K562 (cell line): Measurements from ENCODE around the gene CHST15. TPM values are rescaled to one million over a fixed set of nuclear protein-coding genes. Genes with fewer than 3 reads are reported as not detected.

Experiments used
- ATAC-seq: fragments of 200-7000 bp; cut with Tn5 transposase; 3 replicates; pipeline ENCODE4 v1.9.1; 2020; ENCODE audit warnings: moderate library complexity
- BruUV-seq: library from RNA; stranded (reverse); fragments of 400-500 nt; replicated peaks from 2 replicates; lab custom pipeline; 2021; lab: Mats Ljungman, UMichigan
- CTCF ChIA-PET: fragments of 300-600 bp; formaldehyde crosslinking; extraction: SDS; loops from one replicate; lab custom pipeline; 2021; ENCODE audit warnings: low intra/inter-chr PET ratio; lab: Yijun Ruan, JAX
- POLR2A ChIA-PET: fragments of 300-600, 350-650 bp; sonication (Branson Sonifier 250); formaldehyde crosslinking; extraction: SDS; loops from one replicate; lab custom pipeline; 2021; ENCODE audit warnings: antibody characterized with exemption, inconsistent platforms; lab: Yijun Ruan, JAX
- DNase-seq, 4 experiments: peaks; one replicate each; pipeline versions ENCODE4 v3.0.0 to v3.0.0-alpha.2; 2011 to 2018; ENCODE audit warnings: low spot score in 3 of 4, mixed read lengths in 3 of 4; ENCODE audit errors: extremely low read depth in 1 of 4
- FAIRE-seq: peaks from 2 replicates; lab custom pipeline; 2011; peaks lifted over from hg19 to GRCh38; lab: Jason Lieb, UNC
- H2AFZ ChIP-seq: 2 replicates; pipeline ENCODE4 v1.6.0; 2011; ENCODE audit warnings: low read depth, low read length, control low read depth, inconsistent platforms
- H3K27ac ChIP-seq: fragments of 200-600 bp; 3 replicates; pipeline ENCODE4 v1.8.0; 2011; ENCODE audit warnings: low read depth, mild to moderate bottlenecking, control low read depth, inconsistent platforms, low read length, moderate library complexity, mixed read lengths; ENCODE audit errors: extremely low read depth
- H3K27me3 ChIP-seq, 2 experiments: fragments of 300-600 bp in 1 of 2; 2 replicates in 1 of 2; 3 replicates in 1 of 2; pipeline versions ENCODE4 v1.6.0 to v1.8.0; 2011; ENCODE audit warnings: inconsistent platforms in 2 of 2, low read length in 2 of 2, mild to moderate bottlenecking in 1 of 2, mixed read lengths in 1 of 2, moderate library complexity in 1 of 2; ENCODE audit not compliant: control insufficient read depth in 2 of 2, insufficient read depth in 2 of 2
- H3K36me3 ChIP-seq: fragments of 300-600 bp; 3 replicates; pipeline ENCODE4 v1.8.0; 2011; ENCODE audit warnings: mild to moderate bottlenecking, low read length, inconsistent platforms; ENCODE audit not compliant: control insufficient read depth, insufficient read depth
- H3K4me1 ChIP-seq, 2 experiments: fragments of 200-600 bp in 1 of 2; replicated peaks in 1 of 2; 2 replicates in 1 of 2; 3 replicates in 1 of 2; pipeline versions ENCODE4 v1.5.1 to v1.8.0; 2011; ENCODE audit warnings: inconsistent platforms in 2 of 2, low read length in 2 of 2, mild to moderate bottlenecking in 1 of 2, mixed read lengths in 1 of 2, moderate library complexity in 1 of 2; ENCODE audit not compliant: control insufficient read depth in 2 of 2, insufficient read depth in 2 of 2
- H3K4me2 ChIP-seq: 2 replicates; pipeline ENCODE4 v1.6.1; 2011; ENCODE audit warnings: low read length, control low read depth, inconsistent platforms, mixed read lengths; ENCODE audit not compliant: insufficient read depth
- H3K4me3 ChIP-seq: fragments of 200-600 bp; sonication (generic), shearing (Covaris generic); 2 replicates; pipeline ENCODE4 v1.5.1; 2016; ENCODE audit warnings: control low read depth, inconsistent platforms
- H3K79me2 ChIP-seq: fragments of 200-600 bp; 3 replicates; pipeline ENCODE4 v1.8.0; 2011; ENCODE audit warnings: low read length, inconsistent platforms; ENCODE audit not compliant: control insufficient read depth, insufficient read depth
- H3K9ac ChIP-seq, 2 experiments: 2 replicates each; pipeline versions ENCODE4 v1.6.0 to v1.6.1; 2011; ENCODE audit warnings: low read depth in 2 of 2, low read length in 2 of 2, control low read depth in 1 of 2, inconsistent platforms in 1 of 2, mild to moderate bottlenecking in 1 of 2, mixed read lengths in 1 of 2; ENCODE audit not compliant: insufficient read depth in 1 of 2
- H3K9me1 ChIP-seq: one replicate; pipeline ENCODE4 v1.6.0; 2011; ENCODE audit warnings: inconsistent platforms, mild to moderate bottlenecking, low read length, moderate library complexity; ENCODE audit not compliant: control insufficient read depth, insufficient read depth
- H3K9me3 ChIP-seq: replicated peaks from 2 replicates; pipeline ENCODE4 v1.5.1; 2011; ENCODE audit warnings: low read depth, low read length, inconsistent platforms; ENCODE audit not compliant: control insufficient read depth, insufficient read depth
- H4K20me1 ChIP-seq: replicated peaks from 2 replicates; pipeline ENCODE4 v1.6.1; 2011; ENCODE audit warnings: low read length, inconsistent platforms, mixed read lengths; ENCODE audit not compliant: control insufficient read depth, insufficient read depth
- ATF4 ChIP-seq: fragments of 450-650 bp; formaldehyde crosslinking; IDR thresholded peaks from 2 replicates; pipeline ENCODE4 v1.4.0; 2022; ENCODE audit warnings: mild to moderate bottlenecking, moderate library complexity
- CBFA2T2 ChIP-seq: fragments of 450-650 bp; conservative IDR thresholded peaks from 2 replicates; pipeline ENCODE4 v1.6.1; 2017; ENCODE audit warnings: mild to moderate bottlenecking
- FOXK2 ChIP-seq, 2 experiments: fragments of 450-650 bp; IDR thresholded peaks in 1 of 2; conservative IDR thresholded peaks in 1 of 2; 2 replicates each; pipeline ENCODE4 v1.6.1; 2016; ENCODE audit warnings: low read depth in 2 of 2, mild to moderate bottlenecking in 1 of 2
- IFI16 ChIP-seq: fragments of 250-450 bp; sonication (Bioruptor Pico); IDR thresholded peaks from 2 replicates; pipeline ENCODE4 v2.1.2; 2022; ENCODE audit warnings: mild to moderate bottlenecking, inconsistent platforms
- NCOR1 ChIP-seq: fragments of 450-650 bp; IDR thresholded peaks from 2 replicates; pipeline ENCODE4 v1.6.1; 2016; ENCODE audit warnings: mild to moderate bottlenecking, moderate library complexity
- POU5F1 ChIP-seq: fragments of 150-350 bp; IDR thresholded peaks from 2 replicates; pipeline ENCODE4 v1.6.1; 2014; ENCODE audit warnings: borderline replicate concordance, low read length, low read depth, mild to moderate bottlenecking; ENCODE audit not compliant: partially characterized antibody
- ZBTB26 ChIP-seq: fragments of 450-650 bp; formaldehyde crosslinking; IDR thresholded peaks from 2 replicates; pipeline ENCODE4 v1.4.0; 2022; ENCODE audit warnings: missing genetic modification characterization
- ZNF253 ChIP-seq: fragments of 250-450 bp; sonication (Bioruptor Pico); conservative IDR thresholded peaks from 2 replicates; pipeline ENCODE4 v1.6.1; 2021; ENCODE audit warnings: mild to moderate bottlenecking
- ZNF311 ChIP-seq: fragments of 250-450 bp; sonication (Bioruptor Pico); IDR thresholded peaks from 2 replicates; pipeline ENCODE4 v1.4.0; 2020; ENCODE audit warnings: mild to moderate bottlenecking, moderate library complexity
- WGBS: fragments of 100-300 bp; shearing (Covaris generic); methylation state at CpG from one replicate; pipeline ENCODE4 v1.1.6; 2016; ENCODE audit warnings: low coverage, mixed read lengths; ENCODE audit not compliant: insufficient coverage; ENCODE audit errors: missing lambda C conversion rate; 5-methylcytosine and 5-hydroxymethylcytosine counted together
- in situ Hi-C: fragments of 300-500 bp; cut with MboI; formaldehyde crosslinking; loops from 4 replicates; pipeline ENCODE4 v1.15.0; 2018; ENCODE audit warnings: inconsistent platforms, mixed read lengths
- intact Hi-C: fragments of 100-400 bp; cut with micrococcal nuclease; formaldehyde crosslinking; loops from 2 replicates; pipeline ENCODE4 v1.14.2; 2022
- polyA plus RNA-seq, 8 experiments: library from polyadenylated mRNA; depleted of rRNA in 4 of 8; stranded (reverse) in 5 of 8; unstranded in 3 of 8; fragments of >200 nt; fragmentation: Nextera tagmentation in 2 of 8; fragmentation: Illumina TruSeq in 1 of 8; extraction: Ambion mirVana in 2 of 8; extraction: Trizol in 1 of 8; gene quantifications; 2 replicates each; pipeline versions ENCODE4 v1.2.1 to v1.2.3, GENCODE V29; 2011 to 2014; ENCODE audit warnings: inconsistent platforms in 1 of 8, missing spikeins in 1 of 8
- total RNA-seq, 7 experiments: library from RNA; depleted of rRNA in 6 of 7; stranded (reverse); fragments of >200 nt in 6 of 7; fragmentation: Illumina TruSeq in 2 of 7; extraction: Trizol in 2 of 7; gene quantifications; 2 replicates each; pipeline versions ENCODE4 v1.2.1 to v1.2.3, GENCODE V29; 2011 to 2021; ENCODE audit warnings: low replicate concordance in 1 of 7

Gene CHST15
- total and polyA plus RNA-seq, 9 of the 15 experiments (the other 6 are each of a cell fraction or from before 2014, with no cell fraction given): 0.04 to 0.16 (median 0.08) TPM

- TF ChIP-seq ATF4 (CRISPR knock-in tag) (no peak), ZNF253 (CRISPR knock-in tag) (no peak), ZBTB26 (CRISPR knock-in tag) (no peak), CBFA2T2 (no peak), IFI16 (CRISPR knock-in tag) (no peak), POU5F1 (no peak), NCOR1 (no peak), ZNF311 (no peak), FOXK2 (conservative IDR thresholded peaks at IDR 0.05 in 1 of 2, IDR thresholded peaks at IDR 0.05 in 1 of 2; ENCODE audit: low read depth in 2 of 2) (no peak)
- TF ChIP-seq, all 486 proteins: peak for 0
- H3K4me1 ChIP-seq: no peaks in the 10 kb centered on the region
- intact Hi-C loops (no loop called here), in situ Hi-C loops (loop anchor here (25.0 kb wide), 1 partner anchor 496 kb away; no protein-coding TSS in a partner anchor)
- FAIRE-seq (no peak), DNase-seq (no peak), ATAC-seq (no peak)
- no peaks in the 10 kb centered on the region for H3K9me1 ChIP-seq
- no peaks in the 10 kb centered on the region for H4K20me1 ChIP-seq
- no peak overlapping the region for H3K4me3 ChIP-seq
- no peak overlapping the region for H3K9ac ChIP-seq
- POLR2A ChIA-PET: no interaction called here
- no peaks in the 10 kb centered on the region for H3K9me3 ChIP-seq
- no peaks in the 10 kb centered on the region for H3K79me2 ChIP-seq
- no TSS peak for BruUV-seq
- no peak overlapping the region for H3K4me2 ChIP-seq
- 0% methylated on average over 8 of the region's 9 CpGs for WGBS
- H3K27ac ChIP-seq: no peak overlapping the region
- no peaks in the 10 kb centered on the region for H3K36me3 ChIP-seq
- H2AFZ ChIP-seq: no peak overlapping the region
- peaks cover 0 to 28% of the 10 kb centered on the region in 2 experiments; a peak in 2 of 5 replicates for H3K27me3 ChIP-seq
- CTCF ChIA-PET: no interaction called here
Observed at GRCh38 chr10:124015991-124016390, 77.4 kb downstream of the CHST15 start.
